ENCODE measurements around the gene FHIT.

DNA sequence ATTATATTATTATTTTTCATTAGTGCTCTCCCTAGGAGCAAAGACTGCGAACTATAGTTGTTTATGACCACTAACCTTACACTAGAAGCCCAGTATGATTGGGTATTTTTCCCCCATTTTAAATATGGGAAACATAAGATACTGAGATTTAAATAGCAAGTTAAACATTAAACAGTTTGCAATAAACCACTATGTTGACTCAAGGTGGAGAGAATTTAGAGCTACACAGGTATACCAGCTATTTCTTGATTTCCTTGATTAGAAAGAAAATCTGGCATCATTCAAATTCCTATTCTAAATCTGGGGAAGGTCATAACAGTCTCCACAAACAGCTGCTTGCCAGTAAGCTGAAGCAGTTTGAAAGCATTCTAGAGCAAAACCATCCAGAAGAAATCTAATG is 1337.6 kb downstream of the FHIT start:
- TF ChIP-seq, protein P1, sequence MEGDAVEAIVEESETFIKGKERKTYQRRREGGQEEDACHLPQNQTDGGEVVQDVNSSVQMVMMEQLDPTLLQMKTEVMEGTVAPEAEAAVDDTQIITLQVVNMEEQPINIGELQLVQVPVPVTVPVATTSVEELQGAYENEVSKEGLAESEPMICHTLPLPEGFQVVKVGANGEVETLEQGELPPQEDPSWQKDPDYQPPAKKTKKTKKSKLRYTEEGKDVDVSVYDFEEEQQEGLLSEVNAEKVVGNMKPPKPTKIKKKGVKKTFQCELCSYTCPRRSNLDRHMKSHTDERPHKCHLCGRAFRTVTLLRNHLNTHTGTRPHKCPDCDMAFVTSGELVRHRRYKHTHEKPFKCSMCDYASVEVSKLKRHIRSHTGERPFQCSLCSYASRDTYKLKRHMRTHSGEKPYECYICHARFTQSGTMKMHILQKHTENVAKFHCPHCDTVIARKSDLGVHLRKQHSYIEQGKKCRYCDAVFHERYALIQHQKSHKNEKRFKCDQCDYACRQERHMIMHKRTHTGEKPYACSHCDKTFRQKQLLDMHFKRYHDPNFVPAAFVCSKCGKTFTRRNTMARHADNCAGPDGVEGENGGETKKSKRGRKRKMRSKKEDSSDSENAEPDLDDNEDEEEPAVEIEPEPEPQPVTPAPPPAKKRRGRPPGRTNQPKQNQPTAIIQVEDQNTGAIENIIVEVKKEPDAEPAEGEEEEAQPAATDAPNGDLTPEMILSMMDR (IDR thresholded peaks at IDR 0.05) = no peak
- no peak for TF ChIP-seq POLR2A (IDR thresholded peaks at IDR 0.05)
